Prostate gland (tissue), 2 donors: Measurements from ENCODE around the gene SLC9A4. TPM values are rescaled to one million over a fixed set of nuclear protein-coding genes. Genes with fewer than 3 reads are reported as not detected.

Experiments
- DNase-seq: peaks from one replicate; pipeline ENCODE4 v3.0.0-alpha.2; 2019; ENCODE audit warnings: low spot score
- H3K27ac ChIP-seq, 2 donors: fragments of 200-600 bp; sonication (generic); 2 replicates each; pipeline ENCODE4 v1.5.1; 2017 to 2019
- H3K27me3 ChIP-seq: fragments of 200-600 bp; sonication (generic); replicated peaks from 2 replicates; pipeline ENCODE4 v1.5.1; 2019; ENCODE audit not compliant: insufficient read depth
- H3K36me3 ChIP-seq, 2 donors: fragments of 200-600 bp; sonication (generic); 1 replicate in 1 of 2; 2 replicates in 1 of 2; pipeline versions ENCODE4 v1.5.1 to v1.8.1; 2017 to 2019
- H3K4me1 ChIP-seq: fragments of 200-600 bp; sonication (generic); replicated peaks from 2 replicates; pipeline ENCODE4 v1.5.1; 2019
- H3K4me3 ChIP-seq, 2 donors: fragments of 200-600 bp; sonication (generic); 2 replicates each; pipeline ENCODE4 v1.5.1; 2017 to 2019
- H3K9me3 ChIP-seq: fragments of 200-600 bp; sonication (generic); 2 replicates; pipeline ENCODE4 v1.5.1; 2017
- CTCF ChIP-seq, 4 experiments: fragments of 200-600 bp in 2 of 4; fragments of 450-650 bp in 2 of 4; sonication (generic) in 2 of 4; IDR thresholded peaks; 1 replicate in 3 of 4; 2 replicates in 1 of 4; pipeline ENCODE4 v1.5.1; 2016 to 2019; ENCODE audit warnings: antibody characterized with exemption in 4 of 4, mild to moderate bottlenecking in 2 of 4, moderate library complexity in 2 of 4
- POLR2A ChIP-seq: fragments of 450-650 bp; IDR thresholded peaks from one replicate; pipeline ENCODE4 v1.6.1; 2016; ENCODE audit warnings: antibody characterized with exemption, mild to moderate bottlenecking
- POLR2AphosphoS5 ChIP-seq: sonication (generic); formaldehyde crosslinking; IDR thresholded peaks from one replicate; pipeline ENCODE4 v1.6.1; 2017; ENCODE audit warnings: antibody characterized with exemption
- WGBS: methylation state at CpG from one replicate; pipeline ENCODE4 v1.1.5; 2018; 5-methylcytosine and 5-hydroxymethylcytosine counted together
- intact Hi-C: fragments of 100-400 bp; cut with DNase I; formaldehyde crosslinking; loops from one replicate; pipeline ENCODE4 v1.14.2; 2022
- total RNA-seq, 2 donors: library from RNA; depleted of rRNA; stranded (reverse); fragments of >200 nt; gene quantifications; one replicate each; pipeline ENCODE4 v1.1.0, GENCODE V29; 2016

SLC9A4 gene
- total RNA-seq, 2 donors from 2014 or later: not detected

GRCh38 chr2:102505290-102505689 is 32.3 kb downstream of the SLC9A4 start:
- 40% methylated on average over 10 of the region's 10 CpGs for WGBS
- no peak overlapping the region for H3K4me3 ChIP-seq
- peak; percentile 32 for DNase-seq
- no peak overlapping the region for H3K27ac ChIP-seq
- no peaks in the 10 kb centered on the region for H3K4me1 ChIP-seq
- H3K9me3 ChIP-seq: no peaks in the 10 kb centered on the region
- H3K36me3 ChIP-seq: no peaks in the 10 kb centered on the region
- no peaks in the 10 kb centered on the region for H3K27me3 ChIP-seq
- intact Hi-C loops: no loop called here
- TF ChIP-seq CTCF (IDR thresholded peaks at IDR 0.05) (no peak), POLR2AphosphoS5 (no peak), POLR2A (no peak)

GRCh38 chr2:102506743-102507142 is 33.7 kb downstream of the SLC9A4 start:
- intact Hi-C loops: no loop called here
- Histone ChIP-seq H3K36me3 (no peaks in the 10 kb centered on the region), H3K4me1 (no peaks in the 10 kb centered on the region), H3K27ac (no peak overlapping the region), H3K4me3 (no peak overlapping the region), H3K9me3 (no peaks in the 10 kb centered on the region), H3K27me3 (no peaks in the 10 kb centered on the region)
- TF ChIP-seq POLR2AphosphoS5 (no peak), CTCF (IDR thresholded peaks at IDR 0.05) (no peak), POLR2A (no peak)
- no peak for DNase-seq
- WGBS: 86% methylated on average over 5 of the region's 5 CpGs

- no peaks in the 10 kb centered on the region for H3K36me3 ChIP-seq
- no peaks in the 10 kb centered on the region for H3K27me3 ChIP-seq
- WGBS: 66% methylated on average over 4 of the region's 4 CpGs
- no peak overlapping the region for H3K4me3 ChIP-seq
- no peak for DNase-seq
- intact Hi-C loops: no loop called here
- no peaks in the 10 kb centered on the region for H3K9me3 ChIP-seq
- H3K4me1 ChIP-seq: no peaks in the 10 kb centered on the region
- TF ChIP-seq POLR2A (no peak), CTCF (IDR thresholded peaks at IDR 0.05) (no peak), POLR2AphosphoS5 (no peak)
- H3K27ac ChIP-seq: no peak overlapping the region
Measured at GRCh38 chr2:102508863-102509262, 35.8 kb downstream of the SLC9A4 start.

- Histone ChIP-seq H3K27ac (no peak overlapping the region), H3K4me1 (no peaks in the 10 kb centered on the region), H3K9me3 (no peaks in the 10 kb centered on the region), H3K36me3 (no peaks in the 10 kb centered on the region), H3K4me3 (no peak overlapping the region), H3K27me3 (no peaks in the 10 kb centered on the region)
- no peak for DNase-seq
- intact Hi-C loops: no loop called here
- TF ChIP-seq CTCF (IDR thresholded peaks at IDR 0.05) (no peak), POLR2A (no peak), POLR2AphosphoS5 (no peak)
- WGBS: 65% methylated on average over 2 of the region's 2 CpGs
Measured at GRCh38 chr2:102509749-102510148, 36.7 kb downstream of the SLC9A4 start.

GRCh38 chr2:102510791-102511575 is 38.0 kb downstream of the SLC9A4 start:
- H3K36me3 ChIP-seq: no peaks in the 10 kb centered on the region
- H3K4me1 ChIP-seq: no peaks in the 10 kb centered on the region
- no peak overlapping the region for H3K27ac ChIP-seq
- no peak overlapping the region for H3K4me3 ChIP-seq
- H3K27me3 ChIP-seq: no peaks in the 10 kb centered on the region
- intact Hi-C loops: no loop called here
- no peaks in the 10 kb centered on the region for H3K9me3 ChIP-seq
- TF ChIP-seq CTCF (IDR thresholded peaks at IDR 0.05): no peak
- no peak for TF ChIP-seq POLR2A
- no peak for TF ChIP-seq POLR2AphosphoS5
- WGBS: 85% methylated on average over 2 of the region's 2 CpGs
- DNase-seq: no peak
